GM21367 (cell line): Measurements from ENCODE around the gene PUS1.
A peak's percentile ranks its signal among the peaks of the same experiment; 100 is the strongest.

Experiments used
- ATAC-seq: cut with Tn5 transposase; IDR thresholded peaks from one replicate; pipeline ENCODE4 v1.9.1; 2021; ENCODE audit not compliant: unreplicated experiment

Gene PUS1

DNA sequence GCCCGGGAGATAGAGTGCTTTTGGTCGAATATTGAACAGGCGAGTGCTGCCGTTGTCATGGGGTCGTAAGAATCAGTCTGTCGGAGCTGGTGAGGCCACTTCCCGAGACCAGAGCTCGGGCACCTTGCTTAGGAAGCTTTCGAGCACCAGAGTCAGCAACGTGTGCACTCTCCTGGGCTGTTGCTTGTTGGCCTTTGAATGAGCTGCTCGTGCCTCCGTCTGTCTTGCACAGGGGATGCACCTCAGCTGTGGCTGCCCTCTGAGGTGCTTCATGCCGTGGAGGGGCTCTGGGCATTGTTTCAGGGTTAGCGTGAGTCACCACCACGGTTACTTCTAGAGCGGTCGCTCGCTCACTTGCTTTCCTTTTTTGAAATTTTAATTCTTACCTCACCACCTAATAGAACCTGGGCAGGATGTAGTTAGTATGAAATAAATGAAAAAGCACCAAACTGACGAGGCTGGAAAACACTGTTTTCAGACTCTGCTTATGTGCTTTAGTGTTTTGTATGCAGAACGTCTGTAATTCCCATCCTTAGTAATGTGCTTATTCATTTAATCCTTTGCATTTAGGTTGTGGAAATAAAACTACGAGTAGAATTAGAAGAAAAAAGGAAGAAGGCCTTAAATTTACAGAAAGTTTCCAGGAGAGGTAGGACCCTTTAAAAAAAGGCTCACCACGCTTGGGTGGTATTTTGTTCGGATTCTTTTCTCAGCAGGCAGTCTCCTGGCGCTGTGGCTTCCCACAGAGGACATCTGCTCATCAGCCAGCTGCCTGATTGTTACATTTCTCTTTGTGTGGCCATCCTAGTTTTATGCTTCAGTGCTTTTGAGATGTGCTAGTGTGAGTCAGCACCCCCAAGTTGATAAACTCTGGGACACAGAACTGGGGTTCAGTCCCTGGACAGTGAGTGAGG lies 61.2 kb downstream of the PUS1 start:
- no peak for ATAC-seq

DNA sequence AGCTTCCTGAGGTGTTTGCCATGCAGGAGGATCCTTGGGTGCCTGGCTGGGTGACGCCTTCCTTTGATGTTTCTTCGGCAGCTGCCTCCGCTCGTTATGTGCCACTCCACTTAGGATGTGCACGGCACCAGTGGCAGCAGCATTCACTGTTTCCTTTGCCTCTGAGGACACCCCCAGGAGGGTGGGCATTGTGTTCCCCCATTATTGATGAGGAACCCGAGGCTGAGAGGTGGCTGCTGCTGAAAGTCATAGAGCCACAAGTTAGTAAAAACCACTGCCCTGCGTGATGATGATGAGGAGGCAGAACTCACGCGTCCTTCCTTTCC lies 61.9 kb downstream of the PUS1 start:
- no peak for ATAC-seq

DNA sequence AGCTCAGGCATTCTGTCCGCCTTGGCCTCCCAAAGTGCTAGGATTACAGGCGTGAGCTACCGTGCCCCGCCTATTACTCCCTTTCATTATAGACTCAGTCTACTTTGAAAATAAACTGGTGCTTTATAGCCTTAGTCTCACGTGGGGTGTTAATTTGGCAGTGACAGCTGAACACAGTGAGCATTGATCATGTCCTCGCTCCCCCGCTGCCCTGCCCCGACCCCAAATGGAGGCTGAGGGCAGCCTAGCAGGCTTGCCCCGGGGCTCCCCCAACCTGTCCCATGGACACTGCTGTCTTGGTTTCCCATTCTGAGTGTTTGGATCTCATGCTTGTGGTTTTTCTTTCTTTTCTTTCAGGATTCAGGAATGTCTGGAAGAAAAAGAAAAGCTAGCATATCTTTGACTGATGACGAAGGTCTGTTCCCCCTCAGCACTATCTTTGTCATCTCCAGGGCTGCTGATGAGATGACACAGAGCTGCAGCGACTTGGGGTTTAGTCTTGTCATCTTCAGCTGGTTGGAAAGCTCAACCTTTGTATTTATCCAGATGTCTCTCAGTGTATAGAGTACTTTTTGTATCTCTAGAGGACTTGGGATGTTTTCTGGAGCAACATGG lies 62.8 kb downstream of the PUS1 start:
- no peak for ATAC-seq

DNA sequence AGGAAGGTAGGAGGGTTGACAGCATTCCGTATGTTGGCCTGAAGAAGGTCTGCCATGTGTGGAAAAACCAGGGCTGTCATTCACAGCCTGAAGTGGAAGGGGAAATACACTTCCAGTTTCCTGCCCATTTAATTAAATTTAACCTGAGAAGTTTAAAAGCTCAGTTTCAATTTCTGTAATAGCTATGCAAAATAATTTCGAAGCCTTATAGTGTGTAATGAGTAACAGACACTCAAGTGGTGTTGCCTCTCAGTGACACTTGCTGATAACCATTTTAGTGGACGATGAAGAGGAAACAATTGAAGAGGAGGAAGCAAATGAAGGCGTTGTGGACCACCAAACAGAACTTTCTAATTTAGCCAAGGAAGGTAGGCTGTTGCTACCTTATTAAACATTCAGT lies 65.5 kb downstream of the PUS1 start:
- peak; percentile 55 for ATAC-seq
